Activated CD4-positive, alpha-beta T cell treated with anti-CD3 and anti-CD28 coated beads, Interleukin-2, amount 50 U/mL, for 16 hours (primary cell): ENCODE results near the gene TOP1.
"Not testable (repeated sequence)": the region's sequence is repeated elsewhere in the genome, so short reads cannot be mapped to it uniquely, and the experiment has no call there.

Experiments used
- DNase-seq: peaks from one replicate; pipeline ENCODE4 v3.0.0-alpha.2; 2020

TOP1 gene

GRCh38 chr20:41095110-41095969 lies 66.7 kb downstream of the TOP1 start:
- DNase-seq, result peak; percentile 53

DNA sequence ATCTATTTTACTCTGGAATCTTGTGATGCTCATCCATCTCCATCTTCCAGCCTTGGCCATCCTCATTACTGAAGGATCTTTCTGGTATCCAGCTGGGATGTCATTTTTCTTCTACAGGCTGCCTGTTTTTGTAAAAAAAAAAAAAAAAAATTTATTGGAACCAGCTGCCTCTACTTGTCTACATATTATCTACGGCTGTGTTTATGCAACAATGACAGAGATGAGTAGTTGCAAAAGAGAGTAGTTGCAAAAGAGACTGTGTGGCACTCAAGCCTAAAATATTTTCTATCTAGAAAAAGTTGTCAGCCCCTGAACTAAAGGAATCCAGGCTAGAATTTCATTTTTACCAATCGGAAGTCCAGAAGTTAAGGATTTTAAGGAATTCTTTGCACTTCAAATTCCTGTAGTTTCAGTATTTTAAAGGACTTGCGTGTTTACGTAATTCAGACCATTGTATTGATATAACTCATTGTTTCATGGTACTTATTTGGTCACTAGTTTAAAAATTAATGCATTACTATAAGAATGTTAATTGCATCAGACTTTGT lies 70.2 kb downstream of the TOP1 start:
- DNase-seq, result no peak

DNA sequence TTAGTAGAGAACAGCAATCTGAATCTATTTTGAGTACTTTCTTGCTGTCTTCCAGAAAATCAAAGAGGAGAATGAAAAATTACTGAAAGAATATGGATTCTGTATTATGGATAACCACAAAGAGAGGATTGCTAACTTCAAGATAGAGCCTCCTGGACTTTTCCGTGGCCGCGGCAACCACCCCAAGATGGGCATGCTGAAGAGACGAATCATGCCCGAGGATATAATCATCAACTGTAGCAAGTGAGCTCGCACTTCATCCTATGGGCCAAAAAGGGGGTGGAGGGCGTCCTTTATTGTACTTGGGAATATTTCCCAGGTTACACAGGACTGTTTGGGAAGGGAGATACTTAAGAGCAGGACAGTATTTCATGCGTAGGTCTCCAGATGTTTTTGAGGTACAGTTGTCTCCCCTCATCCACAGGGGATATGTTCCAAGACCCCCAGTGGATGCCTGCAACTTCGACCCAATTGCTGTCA lies 71.4 kb downstream of the TOP1 start:
- DNase-seq, result no peak

DNA sequence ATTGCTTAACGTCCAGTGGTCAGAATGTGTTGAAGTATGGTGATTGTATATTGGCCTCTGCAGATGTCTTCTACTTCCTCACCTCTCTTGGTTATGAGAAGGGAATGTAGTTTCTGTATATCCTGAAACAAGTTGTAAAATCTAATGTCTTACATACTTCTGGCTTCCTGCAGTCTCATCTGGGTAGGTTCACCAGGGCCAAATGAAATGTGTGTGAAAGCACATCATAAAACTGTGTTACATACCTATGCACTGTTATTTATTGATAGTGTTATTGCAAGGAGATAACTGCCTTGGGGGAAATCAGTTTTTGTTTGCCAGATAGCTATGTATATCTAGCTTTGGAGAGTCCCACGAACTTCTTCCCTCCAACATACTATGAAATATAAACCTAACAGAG lies 73.0 kb downstream of the TOP1 start:
- no peak for DNase-seq

DNA sequence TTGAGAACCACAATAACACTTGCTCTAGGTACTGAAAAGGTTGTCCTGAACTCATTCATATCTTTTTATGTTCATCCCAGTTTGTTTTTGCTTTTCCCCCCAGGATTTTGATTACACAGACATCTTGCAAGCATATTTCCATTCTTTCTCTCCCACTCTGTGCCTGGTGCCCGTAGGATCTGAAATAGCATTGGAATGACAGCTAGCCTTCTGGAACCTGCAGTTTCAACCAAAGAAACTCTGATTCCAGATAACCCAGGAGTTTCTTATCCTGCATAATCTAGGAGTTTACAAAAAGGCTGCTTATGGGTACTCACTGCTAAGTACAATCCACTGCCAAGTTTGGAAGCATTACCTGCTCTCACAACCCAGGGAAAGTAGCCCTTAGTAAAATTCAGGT lies 79.9 kb downstream of the TOP1 start:
- no peak for DNase-seq

GRCh38 chr20:41110012-41110411 lies 81.4 kb downstream of the TOP1 start:
- DNase-seq, result no peak

DNA sequence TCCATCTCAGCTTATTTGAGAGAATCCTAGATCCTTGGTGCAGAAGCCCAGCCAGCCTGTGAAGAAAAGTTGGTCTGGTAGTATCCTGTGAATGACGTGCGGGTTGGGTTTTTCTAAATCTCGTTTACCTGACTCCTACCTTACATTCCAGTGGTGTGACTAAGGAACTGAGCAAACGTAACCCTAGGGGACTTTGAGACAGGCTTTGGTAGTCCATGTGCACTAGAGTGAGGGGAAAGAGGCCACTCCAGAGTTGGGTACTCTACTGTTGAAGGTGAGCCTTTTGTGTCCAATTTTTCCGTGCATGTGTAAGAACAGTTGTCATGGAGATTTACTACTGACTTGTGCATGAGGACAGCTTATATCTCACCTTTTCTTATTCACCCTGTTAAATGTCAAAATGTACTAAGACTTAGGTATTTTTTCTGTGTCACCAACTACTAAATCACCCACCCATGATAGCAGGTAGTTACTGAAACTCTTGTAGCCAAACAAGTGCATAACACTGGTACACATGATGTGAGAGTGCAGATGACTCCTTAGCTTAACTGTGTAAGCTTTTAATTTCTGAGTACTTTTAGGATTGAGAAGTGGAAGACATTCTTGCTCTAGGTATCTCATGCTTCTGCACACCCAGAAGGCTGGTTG lies 82.4 kb downstream of the TOP1 start:
- DNase-seq, result no peak

GRCh38 chr20:41111578-41111951 lies 82.9 kb downstream of the TOP1 start:
- no peak for DNase-seq

GRCh38 chr20:41116282-41116956 lies 87.8 kb downstream of the TOP1 start:
- DNase-seq, result no peak

- not testable (repeated sequence) for DNase-seq
Observed at GRCh38 chr20:41118159-41118558, 89.5 kb downstream of the TOP1 start.

DNA sequence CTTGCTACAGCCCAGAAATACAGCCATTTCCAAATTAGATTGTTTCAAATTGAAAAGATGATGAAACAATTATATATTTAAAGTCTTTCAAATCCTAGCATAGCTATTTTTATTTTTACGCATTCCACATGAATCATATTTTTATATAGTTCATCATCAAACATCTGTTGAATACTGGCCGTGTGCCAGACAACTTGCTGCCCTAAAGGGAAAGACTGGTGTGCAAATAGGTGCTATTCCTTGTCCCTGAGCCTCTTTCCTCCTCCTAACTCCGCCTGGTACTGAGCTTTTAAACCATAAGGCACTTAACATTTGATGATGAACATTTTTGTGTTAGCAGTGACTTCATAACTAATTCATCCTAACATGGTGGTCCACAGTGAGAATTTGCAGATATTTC lies 90.0 kb downstream of the TOP1 start:
- DNase-seq, result no peak

- DNase-seq, result no peak
Observed at GRCh38 chr20:41119614-41120561, 91.3 kb downstream of the TOP1 start.

- no peak for DNase-seq
Observed at GRCh38 chr20:41121399-41121798, 92.8 kb downstream of the TOP1 start.

GRCh38 chr20:41123631-41124030 lies 95.0 kb downstream of the TOP1 start:
- no peak for DNase-seq

DNA sequence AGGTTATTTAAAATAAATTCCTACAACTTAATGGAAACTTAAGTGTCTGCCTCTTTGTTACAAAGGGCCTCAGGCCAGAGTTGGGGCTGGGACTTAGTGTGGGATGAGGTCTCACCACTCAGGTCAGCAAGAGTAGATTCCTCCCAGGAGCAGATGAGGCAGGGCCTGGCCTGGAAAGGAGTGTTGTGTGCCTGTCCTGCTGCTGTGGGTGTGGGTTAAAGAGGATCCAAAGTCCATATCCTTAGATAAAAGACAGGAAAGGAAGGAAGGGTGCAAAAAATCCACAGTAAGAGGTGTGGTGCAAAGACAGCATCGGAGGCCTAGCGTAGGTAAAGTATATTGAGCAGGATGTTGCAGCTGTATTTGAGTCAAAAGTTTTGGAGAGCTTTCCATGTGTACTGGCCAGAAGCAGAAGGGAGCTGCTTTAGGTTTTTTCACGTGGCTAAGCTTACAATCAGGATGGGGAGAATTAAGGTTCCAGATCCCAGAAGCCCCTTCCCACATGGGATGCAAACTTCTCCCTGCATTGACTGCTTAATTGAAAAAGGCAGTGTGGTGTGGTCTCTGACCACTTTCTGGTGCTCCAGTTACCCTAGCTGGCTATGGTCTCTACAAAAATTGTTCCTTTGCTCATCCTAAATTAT lies 96.0 kb downstream of the TOP1 start:
- DNase-seq, result no peak

DNA sequence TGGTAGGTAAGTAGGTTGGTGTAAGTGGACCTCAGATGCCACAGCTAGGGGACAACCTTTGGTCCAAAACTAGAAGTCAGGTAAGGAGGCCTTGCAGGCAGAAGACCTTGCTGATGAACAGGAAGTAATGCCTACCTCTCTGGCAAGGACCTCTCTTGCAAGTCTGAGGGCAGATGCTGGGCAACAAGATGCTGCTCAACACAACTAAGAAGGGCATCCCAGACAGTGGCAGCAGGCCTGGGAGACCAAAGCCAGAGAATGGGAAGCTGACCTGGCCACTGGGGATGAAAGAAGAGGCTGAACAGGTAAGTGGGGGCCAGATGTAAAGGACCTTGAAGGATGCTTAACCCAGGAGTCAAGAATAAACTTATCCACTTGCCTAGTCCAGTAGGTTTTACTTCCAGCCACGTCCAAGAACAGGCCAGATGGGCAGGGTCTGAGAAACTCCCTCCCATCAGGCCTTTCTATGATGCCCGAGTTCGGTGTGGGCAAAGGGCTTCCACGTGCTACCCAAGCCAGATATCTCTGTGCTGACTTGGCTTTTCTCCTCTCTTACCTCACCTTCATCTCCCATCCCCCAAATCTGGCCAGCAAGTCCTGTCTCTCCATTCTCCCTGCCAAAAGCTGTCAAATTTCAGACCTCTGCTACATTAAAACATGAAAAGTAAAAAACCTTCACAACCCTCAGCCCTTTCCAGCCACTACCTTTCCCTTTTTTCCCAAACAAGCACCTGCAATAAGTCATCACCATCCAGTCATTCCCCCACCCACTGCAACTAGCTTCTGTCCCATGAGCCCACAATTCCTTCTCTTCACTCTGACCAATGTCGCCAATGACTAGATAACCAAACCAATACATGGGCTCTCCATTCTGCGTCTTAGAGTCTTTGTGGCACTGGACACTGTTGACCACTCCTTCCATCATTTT lies 97.2 kb downstream of the TOP1 start:
- DNase-seq, result no peak

- no peak for DNase-seq
Observed at GRCh38 chr20:41126719-41127118, 98.1 kb downstream of the TOP1 start.

DNA sequence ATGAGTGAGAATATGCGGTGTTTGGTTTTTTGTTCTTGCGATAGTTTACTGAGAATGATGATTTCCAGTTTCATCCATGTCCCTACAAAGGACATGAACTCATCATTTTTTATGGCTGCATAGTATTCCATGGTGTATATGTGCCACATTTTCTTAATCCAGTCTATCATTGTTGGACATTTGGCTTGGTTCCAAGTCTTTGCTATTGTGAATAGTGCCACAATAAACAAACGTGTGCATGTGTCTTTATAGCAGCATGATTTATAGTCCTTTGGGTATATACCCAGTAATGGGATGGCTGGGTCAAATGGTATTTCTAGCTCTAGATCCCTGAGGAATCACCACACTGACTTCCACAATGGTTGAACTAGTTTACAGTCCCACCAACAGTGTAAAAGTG lies 99.7 kb downstream of the TOP1 start:
- DNase-seq, result not testable (repeated sequence)

GRCh38 chr20:41131594-41132387 lies 103.2 kb downstream of the TOP1 start:
- DNase-seq, result no peak

GRCh38 chr20:41132388-41132775 lies 103.8 kb downstream of the TOP1 start:
- not testable (repeated sequence) for DNase-seq
